ENCODE data around the gene AKR7A3. TPM values are rescaled to one million over a fixed set of nuclear protein-coding genes. Genes with fewer than 3 reads are reported as not detected.
A peak's percentile ranks its signal among the peaks of the same experiment; 100 is the strongest.

Gene AKR7A3
- total RNA-seq, 1 donor from 2014 or later, result 2.1 TPM

DNA sequence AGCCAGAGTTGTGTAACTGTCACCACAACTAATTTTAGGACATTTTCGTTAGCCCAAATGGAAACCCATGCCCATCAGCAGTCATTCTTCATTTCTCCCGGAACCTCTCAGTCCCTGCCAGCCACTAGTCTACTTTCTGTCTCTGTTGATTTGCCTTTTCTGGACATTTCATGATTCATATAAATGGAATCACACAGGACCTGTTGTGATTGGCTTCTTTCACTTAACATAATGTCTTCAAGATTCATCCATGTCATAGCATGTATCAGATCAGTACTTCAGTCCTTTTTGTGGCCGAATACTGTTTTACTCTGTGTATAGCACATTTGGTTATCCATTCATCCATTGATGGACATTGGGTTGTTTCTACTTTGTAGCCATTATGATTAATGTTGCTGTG is 30.6 kb upstream of the AKR7A3 start:
- Mint-ChIP-seq H3K27me3 (no peaks in the 10 kb centered on the region), H3K4me3 (ENCODE audit: low read depth) (no peak overlapping the region), H3K27ac (no peak overlapping the region), H3K4me1 (ENCODE audit: low read depth) (no peaks in the 10 kb centered on the region), H3K9me3 (ENCODE audit: low read depth) (no peaks in the 10 kb centered on the region), H3K36me3 (ENCODE audit: insufficient read depth) (peaks cover 6% of the 10 kb centered on the region)
- no peak for TF ChIP-seq CTCF (IDR thresholded peaks at IDR 0.05; ENCODE audit: unreplicated experiment)
- no peak for DNase-seq (ENCODE audit: low spot score, unreplicated experiment)

DNA sequence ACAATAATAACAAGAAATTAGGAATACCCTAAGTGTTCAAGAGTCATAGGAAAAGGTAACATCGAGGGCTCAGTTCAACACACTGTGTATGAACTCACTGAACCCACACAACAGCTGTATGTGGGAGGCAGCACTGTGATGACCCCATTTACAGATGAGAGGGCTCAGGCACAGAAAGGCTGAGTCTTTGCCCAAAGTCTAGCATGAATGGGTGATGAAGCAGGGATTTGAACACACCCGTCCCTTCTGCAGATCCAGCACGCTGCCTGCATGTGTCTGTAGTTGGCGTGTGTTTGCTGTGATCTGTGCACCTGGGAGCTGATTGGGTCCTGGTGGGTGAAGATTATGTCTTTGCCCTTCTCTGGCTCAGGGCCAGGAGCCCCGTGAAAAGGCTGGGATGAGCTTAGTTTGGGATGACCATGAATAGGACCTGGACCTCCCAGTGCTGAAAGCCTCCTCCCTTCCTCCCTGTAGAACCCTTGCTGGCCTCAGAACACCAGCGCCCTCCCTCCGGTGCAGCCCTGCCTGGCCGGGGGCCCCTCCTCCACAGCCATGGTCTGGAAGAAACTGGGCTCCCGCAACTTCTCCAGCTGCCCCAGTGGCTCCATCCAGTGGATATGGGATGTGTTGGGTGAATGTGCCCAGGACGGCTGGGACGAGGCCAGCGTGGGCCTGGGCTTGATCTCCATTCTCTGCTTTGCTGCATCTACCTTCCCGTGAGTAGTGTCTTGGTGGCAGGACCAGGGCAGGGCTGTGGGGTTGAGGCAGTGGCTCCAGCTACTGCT is 28.7 kb upstream of the AKR7A3 start:
- peaks cover 6% of the 10 kb centered on the region for H3K4me1 Mint-ChIP-seq (ENCODE audit: low read depth)
- peaks cover 4% of the 10 kb centered on the region for H3K36me3 Mint-ChIP-seq (ENCODE audit: insufficient read depth)
- no peak overlapping the region for H3K4me3 Mint-ChIP-seq (ENCODE audit: low read depth)
- no peak for TF ChIP-seq CTCF (IDR thresholded peaks at IDR 0.05; ENCODE audit: unreplicated experiment)
- DNase-seq (ENCODE audit: low spot score, unreplicated experiment), result no peak
- no peak overlapping the region for H3K27ac Mint-ChIP-seq
- H3K27me3 Mint-ChIP-seq, result no peaks in the 10 kb centered on the region
- H3K9me3 Mint-ChIP-seq (ENCODE audit: low read depth), result no peaks in the 10 kb centered on the region

GRCh38 chr1:19315378-19316198 is 27.0 kb upstream of the AKR7A3 start:
- no peak for TF ChIP-seq CTCF (IDR thresholded peaks at IDR 0.05; ENCODE audit: unreplicated experiment)
- peaks cover 13% of the 10 kb centered on the region for H3K4me1 Mint-ChIP-seq (ENCODE audit: low read depth)
- H3K36me3 Mint-ChIP-seq (ENCODE audit: insufficient read depth), result peaks cover 1% of the 10 kb centered on the region
- no peak overlapping the region for H3K27ac Mint-ChIP-seq
- H3K9me3 Mint-ChIP-seq (ENCODE audit: low read depth), result no peaks in the 10 kb centered on the region
- H3K27me3 Mint-ChIP-seq, result no peaks in the 10 kb centered on the region
- no peak overlapping the region for H3K4me3 Mint-ChIP-seq (ENCODE audit: low read depth)
- no peak for DNase-seq (ENCODE audit: low spot score, unreplicated experiment)

DNA sequence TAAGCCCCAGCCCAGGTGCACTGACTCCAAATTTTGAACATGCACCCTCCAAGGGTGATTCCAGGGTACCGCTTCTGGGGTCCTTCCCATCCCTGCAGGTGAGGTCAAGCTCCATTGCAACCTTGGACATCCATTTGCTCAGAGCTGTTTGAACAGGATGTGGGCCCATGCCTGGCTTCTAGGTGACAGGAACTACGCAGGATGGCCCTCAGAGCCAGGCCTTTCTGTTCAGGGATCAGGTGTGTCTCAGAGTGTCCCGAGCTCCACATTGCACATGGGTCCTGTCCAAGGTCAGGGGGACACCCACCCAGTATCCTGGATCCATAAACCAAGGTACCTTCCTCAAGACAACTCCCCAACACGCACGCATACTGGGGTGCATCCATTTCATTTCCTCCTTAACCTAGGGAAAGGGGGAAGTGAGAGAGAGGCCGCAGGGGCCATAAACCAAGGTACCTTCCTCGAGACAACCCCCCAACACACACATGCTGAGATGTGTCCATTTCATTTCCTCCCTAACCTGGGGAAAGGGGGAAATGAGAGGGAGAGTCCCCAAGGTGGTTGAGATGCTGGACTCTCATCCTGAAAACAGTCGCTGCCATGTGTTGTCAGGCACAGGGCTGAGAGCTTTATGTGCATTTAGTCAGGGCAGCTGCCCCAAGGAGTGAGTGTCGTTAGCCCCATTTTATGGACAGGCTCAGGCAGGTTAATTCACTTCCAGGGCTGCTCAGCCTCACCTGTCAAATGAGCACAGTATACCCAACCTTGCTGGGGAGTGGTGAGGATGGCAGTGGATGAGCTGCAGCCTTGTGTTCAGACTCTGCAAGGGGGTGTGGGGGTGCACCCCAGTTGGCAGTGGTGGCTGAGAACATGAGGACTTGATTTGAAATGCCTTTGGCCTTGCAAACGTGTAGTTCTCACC is 25.7 kb upstream of the AKR7A3 start:
- Mint-ChIP-seq H3K4me1 (ENCODE audit: low read depth) (peaks cover 15% of the 10 kb centered on the region), H3K36me3 (ENCODE audit: insufficient read depth) (peaks cover 1% of the 10 kb centered on the region), H3K27me3 (no peaks in the 10 kb centered on the region), H3K4me3 (ENCODE audit: low read depth) (no peak overlapping the region), H3K27ac (no peak overlapping the region), H3K9me3 (ENCODE audit: low read depth) (no peaks in the 10 kb centered on the region)
- no peak for DNase-seq (ENCODE audit: low spot score, unreplicated experiment)
- TF ChIP-seq CTCF (IDR thresholded peaks at IDR 0.05; ENCODE audit: unreplicated experiment), result no peak

DNA sequence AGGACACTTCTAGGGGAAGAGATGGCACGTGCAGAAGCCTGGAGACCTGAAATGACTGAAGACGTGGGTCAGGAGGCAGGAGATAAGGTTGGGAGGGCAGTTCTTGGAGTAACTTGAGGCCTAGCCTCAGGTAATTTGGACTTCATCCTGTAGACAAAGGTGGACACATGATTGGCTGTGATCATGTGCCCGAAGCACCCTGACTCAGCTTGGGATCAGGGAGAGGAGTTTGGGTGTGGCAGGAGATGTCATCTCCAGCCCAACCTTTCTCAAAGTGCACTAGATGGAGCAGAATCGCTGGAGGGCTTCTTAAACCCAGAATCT is 25.0 kb upstream of the AKR7A3 start:
- peaks cover 5% of the 10 kb centered on the region for H3K36me3 Mint-ChIP-seq (ENCODE audit: insufficient read depth)
- no peak for DNase-seq (ENCODE audit: low spot score, unreplicated experiment)
- peak overlapping the region; percentile 15 for H3K27ac Mint-ChIP-seq
- peak overlapping the region; percentile 83 for H3K4me3 Mint-ChIP-seq (ENCODE audit: low read depth)
- peaks cover 15% of the 10 kb centered on the region for H3K4me1 Mint-ChIP-seq (ENCODE audit: low read depth)
- no peaks in the 10 kb centered on the region for H3K27me3 Mint-ChIP-seq
- no peak for TF ChIP-seq CTCF (IDR thresholded peaks at IDR 0.05; ENCODE audit: unreplicated experiment)
- H3K9me3 Mint-ChIP-seq (ENCODE audit: low read depth), result no peaks in the 10 kb centered on the region

All from progenitor cell of endocrine pancreas (in vitro differentiated cells).